ENCODE results near the gene PARD3.

- TF ChIP-seq JUNB (IDR thresholded peaks at IDR 0.05) (no peak), EHMT2 (IDR thresholded peaks at IDR 0.05; ENCODE audit: low read depth) (no peak), CTCF (IDR thresholded peaks at IDR 0.05) (no peak), EP300 (IDR thresholded peaks at IDR 0.05) (no peak)
Observed at GRCh38 chr10:34178756-34179155, 636.3 kb downstream of the PARD3 start.

Data from A549 (cell line).